ENCODE data around the gene TXNRD2. TPM values are rescaled to one million over a fixed set of nuclear protein-coding genes. Genes with fewer than 3 reads are reported as not detected.

TXNRD2 gene
- total RNA-seq, 2 donors from 2014 or later: 22.3 to 29.5 TPM

- intact Hi-C loops (cut with DNase I): loop anchor here (10.0 kb wide), 1 partner anchor 68 kb away; no protein-coding TSS in a partner anchor
- no peak for TF ChIP-seq CTCF (IDR thresholded peaks at IDR 0.05)
- Histone ChIP-seq H3K27me3 (no peaks in the 10 kb centered on the region), H3K9me3 (no peaks in the 10 kb centered on the region), H3K36me3 (no peaks in the 10 kb centered on the region), H3K4me1 (no peaks in the 10 kb centered on the region), H3K9ac (ENCODE audit: low read depth in 2 of 2, low read length in 2 of 2) (no peak overlapping the region), H3K27ac (no peak overlapping the region), H3K4me3 (no peak overlapping the region)
- DNase-seq: no peak
Observed at GRCh38 chr22:19866665-19867009, 75.0 kb downstream of the TXNRD2 start.

GRCh38 chr22:19865141-19865829 is 76.3 kb downstream of the TXNRD2 start:
- Histone ChIP-seq H3K4me1 (no peaks in the 10 kb centered on the region), H3K9ac (ENCODE audit: low read depth in 2 of 2, low read length in 2 of 2) (no peak overlapping the region), H3K27ac (no peak overlapping the region), H3K4me3 (no peak overlapping the region), H3K27me3 (no peaks in the 10 kb centered on the region), H3K36me3 (no peaks in the 10 kb centered on the region), H3K9me3 (no peaks in the 10 kb centered on the region)
- intact Hi-C loops (cut with DNase I): loop anchor here (10.0 kb wide), 1 partner anchor 70 kb away; no protein-coding TSS in a partner anchor
- no peak for TF ChIP-seq CTCF (IDR thresholded peaks at IDR 0.05)
- DNase-seq: no peak

- no peak for TF ChIP-seq CTCF (IDR thresholded peaks at IDR 0.05)
- no peak for DNase-seq
- Histone ChIP-seq H3K4me3 (no peak overlapping the region), H3K4me1 (no peaks in the 10 kb centered on the region), H3K9me3 (no peaks in the 10 kb centered on the region), H3K27me3 (no peaks in the 10 kb centered on the region), H3K9ac (ENCODE audit: low read depth in 2 of 2, low read length in 2 of 2) (no peak overlapping the region), H3K36me3 (no peaks in the 10 kb centered on the region), H3K27ac (no peak overlapping the region)
- intact Hi-C loops (cut with DNase I): loop anchor here (10.0 kb wide), 1 partner anchor 70 kb away; no protein-coding TSS in a partner anchor
Observed at GRCh38 chr22:19864538-19865106, 77.0 kb downstream of the TXNRD2 start.

GRCh38 chr22:19863571-19863970 is 78.0 kb downstream of the TXNRD2 start:
- H3K4me1 ChIP-seq: no peaks in the 10 kb centered on the region
- intact Hi-C loops (cut with DNase I): loop anchor here (10.0 kb wide), 1 partner anchor 71 kb away; no protein-coding TSS in a partner anchor
- H3K9me3 ChIP-seq: no peaks in the 10 kb centered on the region
- no peak overlapping the region for H3K27ac ChIP-seq
- no peaks in the 10 kb centered on the region for H3K27me3 ChIP-seq
- no peak for TF ChIP-seq CTCF (IDR thresholded peaks at IDR 0.05)
- no peak for DNase-seq
- no peak overlapping the region for H3K4me3 ChIP-seq
- H3K9ac ChIP-seq (ENCODE audit: low read depth in 2 of 2, low read length in 2 of 2): no peak overlapping the region
- H3K36me3 ChIP-seq: no peaks in the 10 kb centered on the region

GRCh38 chr22:19862619-19863246 is 78.9 kb downstream of the TXNRD2 start:
- Histone ChIP-seq H3K27ac (no peak overlapping the region), H3K9me3 (no peaks in the 10 kb centered on the region), H3K36me3 (no peaks in the 10 kb centered on the region), H3K4me3 (no peak overlapping the region), H3K4me1 (no peaks in the 10 kb centered on the region), H3K27me3 (no peaks in the 10 kb centered on the region), H3K9ac (ENCODE audit: low read depth in 2 of 2, low read length in 2 of 2) (no peak overlapping the region)
- no peak for DNase-seq
- no peak for TF ChIP-seq CTCF (IDR thresholded peaks at IDR 0.05)
- intact Hi-C loops (cut with DNase I): loop anchor here (10.0 kb wide), 1 partner anchor 72 kb away; no protein-coding TSS in a partner anchor
